ENCODE results near the gene RAB40C. TPM values are rescaled to one million over a fixed set of nuclear protein-coding genes. Genes with fewer than 3 reads are reported as not detected.

RAB40C gene
- total and polyA plus RNA-seq, 9 of the 15 experiments (the other 6 are each of a cell fraction or from before 2014, with no cell fraction given) = 0.17 to 23.4 (median 8.7) TPM

GRCh38 chr16:636206-637080 is 46.6 kb downstream of the RAB40C start, which contains the start of gene METTL26 (continued):
- TF ChIP-seq MXD1 (CRISPR knock-in tag; IDR thresholded peaks at IDR 0.05; ENCODE audit: borderline replicate concordance, poor library complexity, severe bottlenecking) = peak; percentile 67
- TF ChIP-seq MEF2A (IDR thresholded peaks at IDR 0.05; ENCODE audit: control insufficient read depth, low read depth, low read length) = no peak
- no peak for TF ChIP-seq EZH2 (IDR thresholded peaks at IDR 0.05; ENCODE audit: borderline replicate concordance, low read depth, low read length)
- no peak for TF ChIP-seq XRCC4 (IDR thresholded peaks at IDR 0.05; ENCODE audit: extremely low read depth, insufficient read depth, insufficient read length)
- peak; percentile 62 for TF ChIP-seq CREB1 (IDR thresholded peaks at IDR 0.05)
- TF ChIP-seq CREB1 (CRISPR knock-in tag; IDR thresholded peaks at IDR 0.05) = peak; percentile 81
- TF ChIP-seq, protein P1, sequence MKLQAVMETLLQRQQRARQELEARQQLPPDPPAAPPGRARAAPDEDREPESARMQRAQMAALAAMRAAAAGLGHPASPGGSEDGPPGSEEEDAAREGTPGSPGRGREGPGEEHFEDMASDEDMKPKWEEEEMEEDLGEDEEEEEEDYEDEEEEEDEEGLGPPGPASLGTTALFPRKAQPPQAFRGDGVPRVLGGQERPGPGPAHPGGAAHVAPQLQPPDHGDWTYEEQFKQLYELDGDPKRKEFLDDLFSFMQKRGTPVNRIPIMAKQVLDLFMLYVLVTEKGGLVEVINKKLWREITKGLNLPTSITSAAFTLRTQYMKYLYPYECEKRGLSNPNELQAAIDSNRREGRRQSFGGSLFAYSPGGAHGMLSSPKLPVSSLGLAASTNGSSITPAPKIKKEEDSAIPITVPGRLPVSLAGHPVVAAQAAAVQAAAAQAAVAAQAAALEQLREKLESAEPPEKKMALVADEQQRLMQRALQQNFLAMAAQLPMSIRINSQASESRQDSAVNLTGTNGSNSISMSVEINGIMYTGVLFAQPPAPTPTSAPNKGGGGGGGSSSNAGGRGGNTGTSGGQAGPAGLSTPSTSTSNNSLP (IDR thresholded peaks at IDR 0.05; ENCODE audit: borderline replicate concordance, low read depth, low read length) = no peak
- no peak for TF ChIP-seq SFPQ (IDR thresholded peaks at IDR 0.05; ENCODE audit: low read depth, low read length)
- TF ChIP-seq LEF1 (IDR thresholded peaks at IDR 0.05) = no peak
- no peak for TF ChIP-seq BMI1 (IDR thresholded peaks at IDR 0.05; ENCODE audit: low read length)
- TF ChIP-seq CBX2 (IDR thresholded peaks at IDR 0.05; ENCODE audit: insufficient read depth, low read length, poor library complexity, severe bottlenecking) = no peak
- no peak for TF ChIP-seq PHF21A (IDR thresholded peaks at IDR 0.05; ENCODE audit: borderline replicate concordance, low read depth)
- TF ChIP-seq BRCA1 (IDR thresholded peaks at IDR 0.05) = no peak
- TF ChIP-seq BRCA1 (CRISPR knock-in tag; IDR thresholded peaks at IDR 0.05) = no peak
- TF ChIP-seq NCOA2 (IDR thresholded peaks at IDR 0.05; ENCODE audit: partially characterized antibody in 2 of 2) = no peak
- no peak for TF ChIP-seq ZNF586 (CRISPR knock-in tag; conservative IDR thresholded peaks at IDR 0.05)
- TF ChIP-seq TBP (optimal IDR thresholded peaks at IDR 0.05; ENCODE audit: low read depth, low read length) = peak; percentile 100
- TF ChIP-seq, protein P2, sequence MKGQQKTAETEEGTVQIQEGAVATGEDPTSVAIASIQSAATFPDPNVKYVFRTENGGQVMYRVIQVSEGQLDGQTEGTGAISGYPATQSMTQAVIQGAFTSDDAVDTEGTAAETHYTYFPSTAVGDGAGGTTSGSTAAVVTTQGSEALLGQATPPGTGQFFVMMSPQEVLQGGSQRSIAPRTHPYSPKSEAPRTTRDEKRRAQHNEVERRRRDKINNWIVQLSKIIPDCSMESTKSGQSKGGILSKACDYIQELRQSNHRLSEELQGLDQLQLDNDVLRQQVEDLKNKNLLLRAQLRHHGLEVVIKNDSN (CRISPR knock-in tag; IDR thresholded peaks at IDR 0.05) = peak; percentile 62; the same call in 1 of the 2 replicates
- TF ChIP-seq GABPA (tag; conservative IDR thresholded peaks at IDR 0.05; ENCODE audit: low read depth) = peak; percentile 77
- no peak for TF ChIP-seq ZNF77 (CRISPR knock-in tag; IDR thresholded peaks at IDR 0.05)
- TF ChIP-seq NR3C1 (CRISPR knock-in tag; IDR thresholded peaks at IDR 0.05) = no peak
- TF ChIP-seq ZNF57 (CRISPR knock-in tag; IDR thresholded peaks at IDR 0.05) = no peak
- TF ChIP-seq MTF1 (CRISPR knock-in tag; IDR thresholded peaks at IDR 0.05; ENCODE audit: borderline replicate concordance) = no peak
- TF ChIP-seq TGIF2 (CRISPR knock-in tag; IDR thresholded peaks at IDR 0.05) = peak; percentile 87; the same call in 1 of the 2 replicates
- no peak for TF ChIP-seq ZNF239 (CRISPR knock-in tag; IDR thresholded peaks at IDR 0.05)
